Activated CD8-positive, alpha-beta memory T cell treated with anti-CD3 and anti-CD28 coated beads, Interleukin-2, amount 50 U/mL, for 48 hours (primary cell): Measurements from ENCODE around the gene ADARB1.

Experiments used
- DNase-seq: peaks from one replicate; pipeline ENCODE4 v3.0.0-alpha.2; 2020

Gene ADARB1

DNA sequence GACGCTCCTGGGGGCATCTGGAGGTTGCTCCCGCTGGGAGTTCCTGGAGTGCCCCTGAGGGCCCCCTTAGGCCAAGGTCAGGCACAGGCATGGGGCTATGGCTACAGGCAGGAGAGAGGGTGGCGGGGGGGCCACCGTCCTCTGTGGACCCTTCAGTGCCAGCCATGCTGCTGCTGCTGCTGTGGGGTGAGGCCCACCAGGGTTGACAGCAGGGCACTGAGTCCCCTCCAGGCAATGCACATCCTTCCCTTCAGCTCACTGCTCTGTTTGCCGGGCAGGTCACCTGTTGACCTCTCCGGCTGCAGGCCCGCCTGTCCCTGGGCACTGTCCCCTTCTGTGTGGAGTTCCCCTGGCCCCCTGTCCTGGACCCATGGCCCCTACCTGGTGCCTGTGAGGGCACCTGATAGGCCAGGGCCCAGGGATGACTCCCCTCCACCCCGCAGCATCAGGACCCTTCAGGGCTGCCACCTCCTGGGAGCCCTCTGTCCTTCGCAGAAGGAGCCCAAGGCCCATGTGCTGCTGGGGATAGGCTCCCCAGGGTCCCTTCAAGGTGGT lies 34.1 kb upstream of the ADARB1 start:
- no peak for DNase-seq

- no peak for DNase-seq
These were observed 33.6 kb upstream of the ADARB1 start for GRCh38 chr21:45040739-45041138.

DNA sequence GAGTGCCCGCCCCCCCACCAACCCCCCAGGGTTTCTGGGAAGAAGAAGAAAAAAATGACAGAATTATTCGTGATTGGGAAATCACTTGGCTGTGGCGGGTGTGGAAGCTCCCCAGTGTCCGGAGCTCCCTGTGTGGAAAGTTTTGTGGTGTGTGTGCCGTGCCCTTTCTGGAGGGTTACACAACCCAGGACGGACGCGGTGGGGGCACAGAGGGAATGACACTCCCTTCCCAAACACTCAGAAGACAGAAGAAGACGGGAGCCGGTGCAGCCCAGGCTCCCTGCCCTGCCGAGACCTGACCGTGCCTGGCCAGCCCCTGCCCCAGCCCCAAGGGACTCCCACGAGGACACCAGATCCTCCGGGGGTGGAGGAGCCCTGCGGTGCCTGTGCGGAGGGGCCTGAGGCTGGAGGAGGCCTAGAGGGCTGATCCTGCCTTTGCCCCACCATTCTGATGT lies 33.0 kb upstream of the ADARB1 start:
- no peak for DNase-seq

DNA sequence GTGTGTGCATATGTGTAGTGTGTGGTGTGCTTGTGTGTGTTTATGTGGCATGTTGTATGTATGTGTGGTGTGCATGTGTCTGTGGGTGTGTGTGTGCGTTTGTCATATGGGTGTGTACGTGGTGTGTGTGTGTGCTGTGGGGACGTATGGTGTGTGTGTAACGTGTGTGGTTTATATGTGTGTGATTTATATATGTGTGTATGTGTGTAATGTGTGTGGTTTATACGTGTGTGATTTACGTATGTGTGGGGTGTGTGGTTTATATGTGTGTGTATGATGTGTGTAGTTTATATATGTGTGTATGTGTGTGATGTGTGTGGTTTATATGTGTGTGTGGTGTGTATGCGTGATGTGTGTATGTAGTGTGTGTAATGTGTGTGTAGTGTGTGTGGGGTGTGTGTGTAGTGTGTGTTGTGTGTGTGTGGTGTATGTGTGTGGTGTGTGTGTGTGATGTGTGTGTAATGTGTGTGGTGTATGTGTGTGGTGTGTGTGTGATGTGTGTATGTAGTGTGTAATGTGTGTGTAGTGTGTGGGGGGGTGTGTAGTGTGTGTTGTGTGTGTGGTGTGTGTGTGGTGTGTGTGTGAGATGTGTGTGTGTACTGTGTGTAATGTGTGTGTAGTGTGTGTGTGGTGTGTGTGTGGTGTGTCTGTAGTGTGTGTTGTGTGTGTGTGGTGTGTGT lies 32.3 kb upstream of the ADARB1 start:
- DNase-seq: no peak

DNA sequence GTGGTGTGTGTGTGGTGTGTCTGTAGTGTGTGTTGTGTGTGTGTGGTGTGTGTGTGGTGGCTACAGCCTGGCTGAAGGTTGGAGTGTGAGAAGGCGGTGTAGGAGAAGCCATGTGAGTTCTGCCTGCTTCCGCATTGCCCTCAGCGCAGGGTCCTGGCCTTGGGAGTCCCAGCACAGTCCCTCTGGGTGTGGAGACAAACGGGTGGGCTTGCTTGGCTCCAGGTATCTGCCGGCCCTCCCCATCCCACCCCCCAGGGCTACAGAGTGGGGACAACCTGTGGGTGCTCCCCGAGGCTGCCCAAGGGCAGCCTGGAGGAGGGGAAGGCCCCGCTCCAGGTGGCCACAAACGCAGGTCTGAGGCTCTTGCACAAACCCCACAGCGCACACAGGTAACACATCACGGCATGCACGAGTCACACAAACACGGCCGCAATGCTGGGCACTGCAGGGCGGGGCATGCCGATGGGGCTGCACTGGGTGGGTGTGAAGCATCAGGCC lies 31.7 kb upstream of the ADARB1 start:
- DNase-seq: no peak

DNA sequence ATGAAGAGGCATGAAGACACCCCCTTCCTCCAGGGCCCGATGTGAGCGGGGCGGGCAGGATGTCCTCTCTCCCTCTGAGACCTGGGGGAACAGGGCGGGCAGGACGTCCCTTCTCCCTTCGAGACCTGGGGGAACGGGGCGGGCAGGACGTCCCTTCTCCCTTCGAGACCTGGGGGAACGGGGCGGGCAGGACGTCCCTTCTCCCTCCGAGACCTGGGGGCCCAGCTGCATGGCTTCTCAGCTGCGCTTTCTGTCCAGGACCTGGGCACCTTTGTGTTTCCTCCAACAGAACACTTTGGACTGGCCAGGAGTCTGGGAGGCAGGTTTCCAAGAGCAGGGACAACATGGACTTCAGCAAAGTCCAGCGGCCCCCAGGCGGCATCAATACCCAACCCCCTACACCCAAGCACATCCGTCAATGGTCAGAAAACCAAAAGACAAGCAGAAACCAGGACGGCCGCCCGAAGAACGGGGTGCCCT lies 30.8 kb upstream of the ADARB1 start:
- DNase-seq: no peak

- no peak for DNase-seq
These were observed 28.9 kb upstream of the ADARB1 start for GRCh38 chr21:45045481-45045880.

DNA sequence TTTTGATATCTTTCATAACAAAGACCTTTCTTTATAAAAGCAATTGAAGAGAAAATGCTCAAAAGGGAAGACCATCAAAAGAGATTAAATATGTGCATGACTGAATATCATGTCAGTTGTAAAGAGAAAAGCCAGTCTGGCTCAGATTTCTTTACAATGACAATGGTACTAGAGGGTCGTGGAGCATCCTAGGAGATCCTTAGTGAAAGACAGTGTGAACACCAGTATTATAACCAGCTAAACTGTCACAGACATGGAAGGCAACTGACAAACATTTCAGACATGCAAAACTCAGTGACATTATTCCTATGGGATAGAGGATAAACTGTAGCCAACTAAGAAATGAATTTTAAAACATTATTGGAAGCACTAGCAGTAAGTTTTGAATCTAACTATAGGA lies 27.1 kb upstream of the ADARB1 start:
- no peak for DNase-seq

- DNase-seq: no peak
These were observed 26.2 kb upstream of the ADARB1 start for GRCh38 chr21:45048026-45048698.

GRCh38 chr21:45048968-45049367 lies 25.4 kb upstream of the ADARB1 start:
- DNase-seq: no peak

GRCh38 chr21:45049714-45050344 lies 24.6 kb upstream of the ADARB1 start:
- DNase-seq: no peak

DNA sequence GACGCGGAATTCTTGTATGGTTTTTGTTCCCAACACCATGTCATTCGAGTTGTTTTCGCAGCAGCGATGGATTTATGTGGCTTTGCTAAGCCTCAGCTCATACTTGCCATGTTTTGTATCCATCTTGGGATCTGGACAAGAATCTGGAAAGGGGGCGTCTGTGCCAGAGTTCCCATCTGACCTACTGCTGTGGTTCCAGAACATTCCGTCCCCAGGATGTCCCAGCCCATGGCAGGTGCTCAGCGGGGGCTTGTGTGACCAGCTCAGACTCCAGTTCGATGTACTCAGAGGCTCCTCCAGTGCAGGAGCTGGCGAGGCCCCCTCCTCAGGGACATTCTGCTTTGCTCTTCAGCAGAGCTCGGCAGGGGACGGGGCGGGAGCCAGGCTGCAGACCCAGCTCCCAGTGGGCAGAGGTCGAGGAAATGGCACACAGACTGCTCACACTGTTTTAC lies 24.0 kb upstream of the ADARB1 start:
- DNase-seq: no peak

GRCh38 chr21:45050797-45051489 lies 23.4 kb upstream of the ADARB1 start:
- no peak for DNase-seq

GRCh38 chr21:45051580-45052434 lies 22.6 kb upstream of the ADARB1 start:
- no peak for DNase-seq

DNA sequence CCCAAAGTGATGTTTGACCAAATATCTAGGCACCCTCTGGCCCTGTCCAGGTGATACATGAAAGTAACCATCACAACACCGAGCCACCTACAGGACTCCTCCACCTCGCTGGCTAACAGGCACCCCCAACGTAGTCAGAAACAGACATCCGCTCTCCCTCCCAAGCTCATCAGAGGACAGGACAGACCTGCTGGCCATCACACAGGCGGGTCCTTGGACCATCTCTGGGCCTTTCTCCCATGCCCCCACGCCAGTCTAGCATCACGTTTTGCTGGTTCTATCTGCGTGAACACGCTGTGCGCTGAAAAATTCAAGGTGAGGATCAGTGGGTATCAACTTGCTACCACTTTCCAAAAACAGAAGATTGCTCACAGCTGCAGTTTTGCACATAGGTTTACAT lies 21.4 kb upstream of the ADARB1 start:
- DNase-seq: no peak

DNA sequence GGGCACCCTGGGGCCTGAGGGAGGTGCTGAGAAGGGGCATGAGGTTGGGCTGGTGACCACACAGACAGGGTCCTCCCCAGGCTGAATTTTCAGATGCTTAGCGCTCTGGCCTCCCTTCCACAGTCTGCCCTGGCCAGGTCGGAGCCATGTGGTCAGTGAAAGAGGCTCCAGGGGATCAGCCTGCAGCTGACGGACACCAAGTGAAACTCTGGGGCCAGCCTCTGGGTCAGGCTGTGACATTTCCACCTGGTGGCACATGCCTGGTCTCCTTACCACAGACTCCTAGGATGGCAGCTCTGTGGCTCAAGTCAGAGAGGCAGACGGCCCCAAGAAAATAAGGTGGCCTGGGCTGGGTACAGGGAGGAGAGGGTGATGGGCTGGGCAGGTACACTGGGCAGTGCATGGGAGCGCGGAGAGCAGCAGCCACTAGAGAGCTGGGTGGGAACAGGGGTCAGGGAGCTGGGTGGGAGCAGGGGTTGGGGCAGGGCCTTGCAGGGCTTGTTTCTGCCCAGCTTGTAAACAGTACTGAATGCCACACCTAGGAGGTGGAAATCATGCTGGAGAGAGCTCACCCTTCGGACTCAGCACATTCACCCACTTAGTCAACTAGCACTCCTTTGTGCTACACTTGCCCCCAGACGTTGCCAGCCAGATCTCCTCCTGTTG lies 20.7 kb upstream of the ADARB1 start:
- DNase-seq: no peak

DNA sequence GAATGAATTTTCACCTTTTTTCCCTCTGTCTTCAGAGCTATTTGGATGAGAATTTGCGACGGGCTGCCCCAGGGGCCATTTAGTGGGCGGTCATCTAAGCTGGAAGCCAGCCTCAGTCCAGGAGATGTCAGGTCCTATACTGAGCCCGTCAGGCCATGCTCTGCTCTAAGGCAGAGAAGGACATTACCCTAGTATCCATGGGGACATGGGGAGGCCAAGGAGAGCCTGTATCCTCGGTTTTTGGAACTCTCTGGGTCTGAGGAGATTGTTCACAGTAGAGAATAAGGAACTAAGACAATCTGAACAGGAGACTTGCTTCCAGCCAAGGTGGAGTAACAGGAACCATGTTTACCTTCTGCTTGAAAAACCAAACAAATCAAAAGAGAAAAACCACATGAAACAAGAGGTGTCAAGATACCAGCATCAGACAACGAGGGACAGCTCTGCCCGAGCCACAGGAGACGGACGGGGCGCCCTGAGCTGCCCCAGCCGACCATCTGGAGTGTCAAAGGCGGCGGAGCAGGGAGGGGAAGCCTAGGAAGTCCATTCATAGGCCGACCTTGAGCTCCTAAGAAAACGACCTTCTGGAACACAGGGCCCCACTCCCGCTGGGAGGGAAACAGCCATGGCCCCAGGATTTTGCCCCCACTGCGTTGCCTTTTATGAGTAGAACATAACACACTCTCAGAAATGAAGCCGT lies 20.0 kb upstream of the ADARB1 start:
- DNase-seq: no peak

DNA sequence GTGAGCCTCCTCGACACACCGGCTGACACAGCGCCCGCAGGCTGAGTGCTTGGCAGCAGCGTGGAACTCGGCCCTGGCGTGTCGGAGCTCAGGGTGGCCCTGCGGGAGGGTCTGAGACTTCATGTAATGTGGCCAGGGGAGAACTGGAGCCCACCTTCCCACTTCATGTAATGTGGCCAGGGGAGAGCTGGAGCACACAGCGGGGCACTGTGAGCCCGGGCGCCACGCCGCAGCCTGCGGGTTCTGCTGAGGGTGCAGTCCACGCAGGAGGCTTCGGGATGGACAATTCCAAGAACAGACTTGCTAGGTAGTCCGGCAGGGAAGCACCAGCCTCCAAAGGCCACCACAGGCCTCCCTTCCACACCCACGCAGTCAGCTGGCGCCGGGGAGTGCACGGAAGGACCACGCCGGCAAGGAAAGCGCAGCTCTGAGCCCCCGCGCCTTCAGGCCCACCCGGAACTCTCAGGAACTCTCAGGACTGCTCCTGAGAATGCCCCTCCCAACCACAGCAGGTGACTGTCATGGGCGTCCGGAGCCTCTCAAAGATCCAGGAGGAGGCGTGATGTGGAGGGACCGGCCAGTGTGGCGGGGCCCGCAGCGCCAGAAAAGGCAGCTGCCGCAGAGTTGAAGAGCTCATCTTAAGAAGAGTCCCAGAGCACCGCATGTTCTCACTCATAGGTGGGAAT lies 19.3 kb upstream of the ADARB1 start:
- no peak for DNase-seq

DNA sequence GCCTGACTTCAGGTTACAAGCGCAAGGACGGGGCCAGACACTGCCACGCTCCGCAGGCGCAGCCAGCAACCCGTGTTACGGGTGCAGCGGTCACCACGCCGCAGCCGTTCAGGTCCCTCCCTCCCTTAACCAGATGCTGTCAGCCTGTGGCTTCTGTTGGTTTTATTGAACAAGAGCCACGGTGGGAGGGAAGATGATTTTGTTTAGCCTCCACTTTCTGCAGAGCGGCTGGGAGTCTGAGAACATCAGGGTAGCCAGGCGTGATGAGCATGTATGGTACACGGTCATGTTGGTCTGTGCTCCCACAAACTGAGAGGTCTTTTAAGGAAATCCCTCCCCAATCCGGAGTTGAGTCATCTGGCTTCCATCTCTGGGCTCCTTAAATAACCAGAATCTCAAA lies 18.5 kb upstream of the ADARB1 start:
- DNase-seq: no peak

GRCh38 chr21:45056296-45056904 lies 18.0 kb upstream of the ADARB1 start:
- DNase-seq: no peak
